Stimulated activated CD4-positive, alpha-beta T cell treated with anti-CD3 and anti-CD28 coated beads, TNF-alpha, amount 100 ng/mL, for 24 hours (primary cell): ENCODE data around the gene ARHGDIG.

ENCODE experiments used
- DNase-seq, 3 experiments: peaks; one replicate each; pipeline ENCODE4 v3.0.0-alpha.2; 2020; ENCODE audit warnings: low read depth in 3 of 3

Gene ARHGDIG

GRCh38 chr16:296806-297510 lies 16.6 kb downstream of the ARHGDIG start:
- DNase-seq, result no peak

GRCh38 chr16:297832-298231 lies 17.4 kb downstream of the ARHGDIG start:
- no peak for DNase-seq

GRCh38 chr16:301235-301634 lies 20.8 kb downstream of the ARHGDIG start:
- no peak for DNase-seq

- no peak for DNase-seq
These were observed 21.6 kb downstream of the ARHGDIG start for GRCh38 chr16:301950-302349.

GRCh38 chr16:303760-304505 lies 23.5 kb downstream of the ARHGDIG start:
- DNase-seq, result no peak

- no peak for DNase-seq
These were observed 25.7 kb downstream of the ARHGDIG start for GRCh38 chr16:305916-306626.

GRCh38 chr16:306911-307370 lies 26.6 kb downstream of the ARHGDIG start:
- no peak for DNase-seq

DNA sequence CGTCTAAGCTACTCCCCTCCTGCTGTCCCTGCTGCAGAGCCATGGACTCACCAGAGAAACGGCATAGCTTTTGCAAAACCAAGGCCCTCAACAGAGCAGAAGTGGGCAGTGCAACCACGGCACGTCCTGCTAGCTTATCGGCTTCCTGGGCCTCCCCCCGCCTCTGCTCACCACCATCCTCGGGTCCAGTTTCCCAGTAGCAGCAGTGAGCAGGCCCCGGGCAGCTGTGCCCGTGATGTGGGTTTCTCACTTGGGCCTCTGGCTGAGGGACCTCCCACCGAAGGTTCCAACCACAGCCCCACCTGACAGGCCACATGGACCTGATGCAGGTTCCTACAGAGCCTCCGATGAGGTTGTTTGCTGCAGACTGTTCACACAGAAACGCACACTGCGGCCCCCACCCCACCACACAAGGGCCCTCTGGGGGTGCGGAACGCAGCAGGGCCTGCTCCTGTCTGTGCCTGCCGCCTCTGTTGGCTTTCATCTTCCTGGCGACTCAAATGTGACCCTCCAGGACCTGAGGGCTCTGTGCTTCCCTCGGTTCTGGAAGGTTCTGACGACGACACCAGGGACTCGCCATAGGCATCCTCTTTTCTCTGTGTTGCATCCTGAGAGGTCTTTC lies 27.4 kb downstream of the ARHGDIG start:
- DNase-seq, result no peak

GRCh38 chr16:309476-309875 lies 29.1 kb downstream of the ARHGDIG start:
- DNase-seq, result no peak

DNA sequence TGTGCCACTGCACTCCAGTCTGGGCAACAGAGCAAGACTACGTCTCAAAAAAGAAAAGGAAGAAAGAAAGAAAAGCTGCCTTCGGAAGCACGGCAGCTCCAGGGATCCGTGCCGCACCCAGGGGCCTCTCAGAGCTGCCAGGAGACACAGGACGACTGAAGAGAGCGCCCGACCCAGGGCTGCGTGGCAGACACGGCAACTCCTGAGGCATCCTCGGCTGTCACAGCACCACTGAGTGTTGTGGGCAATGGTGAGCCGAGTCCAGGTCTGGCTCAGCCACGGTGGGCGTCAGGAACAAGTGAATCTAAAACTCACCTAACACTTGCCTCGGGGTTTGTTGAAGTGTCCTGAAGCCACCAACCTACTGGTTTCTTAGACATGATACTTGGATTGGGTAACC lies 31.3 kb downstream of the ARHGDIG start:
- DNase-seq, result no peak

DNA sequence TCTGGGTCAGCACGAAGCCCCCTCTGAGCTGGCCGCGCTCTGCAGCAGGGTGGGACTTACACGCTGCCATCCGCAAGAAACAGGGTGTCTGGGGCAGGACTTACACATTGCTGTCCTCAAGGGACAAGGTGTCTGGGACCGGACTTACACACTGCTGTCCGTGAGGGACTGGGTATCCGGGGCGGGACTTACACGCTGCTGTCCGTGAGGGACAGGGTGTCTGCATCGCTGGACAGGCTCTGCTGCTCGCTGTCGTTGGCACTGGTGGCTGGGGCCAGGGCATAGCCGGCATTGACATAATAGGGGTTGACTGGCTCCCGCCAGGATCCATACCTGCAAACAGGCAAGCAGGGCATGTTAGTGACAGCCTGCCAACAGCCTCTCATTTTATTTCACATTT lies 34.0 kb downstream of the ARHGDIG start:
- no peak for DNase-seq

DNA sequence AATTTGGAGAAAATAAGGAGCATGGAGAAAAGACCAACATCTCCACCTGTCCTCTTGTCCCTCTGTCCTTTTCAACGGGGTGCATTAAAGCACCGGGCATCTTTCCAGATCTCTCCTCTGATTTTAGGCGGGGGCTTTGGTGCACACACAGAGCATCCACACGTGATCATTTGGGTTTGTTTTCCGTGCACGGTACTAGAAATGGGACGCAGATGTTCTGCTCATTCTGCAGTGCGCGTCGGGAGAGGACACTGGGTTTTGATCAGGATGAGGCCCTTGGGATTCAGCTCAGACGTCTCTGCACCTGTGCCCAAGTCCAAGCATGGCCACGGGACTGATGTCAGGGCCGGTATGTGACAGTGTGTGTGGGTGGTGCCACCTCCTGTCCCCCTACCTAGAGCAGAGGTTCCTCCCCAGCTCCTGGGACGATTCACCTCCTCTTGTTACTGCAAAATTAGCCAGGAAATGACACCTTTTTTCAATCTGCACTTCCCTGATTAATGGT lies 34.5 kb downstream of the ARHGDIG start:
- DNase-seq, result no peak

GRCh38 chr16:316741-317464 lies 36.5 kb downstream of the ARHGDIG start:
- DNase-seq, result no peak

DNA sequence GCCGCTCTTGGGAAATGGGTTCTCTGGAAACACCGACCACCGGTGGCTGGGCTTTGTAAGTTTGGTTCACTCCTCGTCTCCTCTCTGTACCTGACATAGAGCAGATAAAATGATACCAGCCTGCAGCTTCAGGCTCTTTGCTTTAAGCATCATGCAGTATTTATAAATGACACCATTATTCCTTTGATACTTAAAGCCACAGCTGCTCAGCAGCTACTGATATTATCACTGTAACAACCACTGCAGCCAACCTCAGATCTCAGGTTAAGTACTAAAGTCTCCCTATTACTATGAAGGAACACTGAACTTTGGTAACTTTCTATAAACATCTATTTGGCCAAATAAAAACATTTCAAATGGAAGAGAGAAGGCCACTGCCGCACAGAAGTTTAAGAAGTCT lies 37.2 kb downstream of the ARHGDIG start:
- no peak for DNase-seq

- DNase-seq, result no peak
These were observed 38.2 kb downstream of the ARHGDIG start for GRCh38 chr16:318628-319027.

- DNase-seq, result no peak
These were observed 39.8 kb downstream of the ARHGDIG start for GRCh38 chr16:320206-320605.

DNA sequence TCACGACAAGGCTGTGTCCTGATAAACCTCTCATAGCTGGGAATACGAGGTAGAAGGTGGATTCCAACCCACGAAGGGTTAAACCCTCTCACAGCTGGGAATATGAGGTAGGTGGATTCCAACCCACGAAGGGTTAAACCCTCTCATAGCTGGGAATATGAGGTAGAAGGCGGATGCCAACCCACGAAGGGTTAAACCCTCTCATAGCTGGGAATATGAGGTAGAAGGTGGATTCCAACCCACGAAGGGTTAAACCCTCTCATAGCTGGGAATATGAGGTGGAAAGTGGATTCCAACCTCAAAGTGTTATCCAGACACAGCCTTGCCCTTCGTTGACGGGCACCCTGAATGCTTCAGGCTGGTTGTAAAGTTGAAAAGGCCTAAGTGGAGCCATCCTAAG lies 41.1 kb downstream of the ARHGDIG start:
- DNase-seq, result no peak

- no peak for DNase-seq
These were observed 42.2 kb downstream of the ARHGDIG start for GRCh38 chr16:322476-323143.

- no peak for DNase-seq
These were observed 43.7 kb downstream of the ARHGDIG start for GRCh38 chr16:324201-324450.

DNA sequence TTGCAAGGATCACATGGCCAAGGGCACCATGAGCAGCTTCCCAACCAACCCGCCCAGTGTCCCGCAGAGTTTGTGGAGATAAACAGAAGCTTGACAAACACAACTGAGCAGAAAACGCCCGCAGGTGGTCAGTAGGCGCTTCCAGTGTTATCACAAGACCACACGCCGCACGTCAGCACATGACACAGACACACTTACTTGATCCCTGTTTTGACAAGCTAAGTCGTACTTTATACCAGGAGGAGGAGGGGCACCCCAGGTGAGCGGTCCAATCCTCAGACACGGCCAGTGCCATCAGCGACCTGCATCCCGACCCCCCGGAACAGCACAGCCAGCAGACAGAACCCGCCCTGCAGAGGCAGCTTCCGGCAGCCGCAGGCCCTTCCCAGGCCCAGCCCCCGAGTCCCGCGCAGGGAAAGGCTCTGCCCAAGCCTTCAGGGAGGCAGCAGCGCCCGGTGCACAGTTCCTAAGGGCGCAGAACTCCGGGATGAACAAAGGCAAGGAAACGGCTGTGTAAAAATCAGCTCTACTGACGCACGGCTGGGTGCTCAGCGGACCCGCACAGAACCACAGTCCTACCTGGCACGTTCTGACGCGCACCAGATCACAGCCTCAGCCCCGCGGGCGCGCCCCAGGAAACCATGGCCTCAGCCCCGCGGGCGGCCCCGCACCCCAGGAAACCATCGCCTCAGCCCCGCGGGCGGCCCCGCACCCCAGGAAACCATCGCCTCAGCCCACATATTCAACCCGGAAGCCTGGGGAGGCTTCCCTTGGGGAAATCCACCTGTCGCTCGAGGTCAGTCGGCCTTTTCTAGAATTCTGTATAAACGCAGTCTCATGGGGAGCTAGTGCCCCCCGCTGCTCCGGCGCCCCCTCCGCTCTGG lies 44.3 kb downstream of the ARHGDIG start:
- peak; percentile 15 to 54 (median 15) for DNase-seq
